CD4-positive, alpha-beta memory T cell (primary cell): ENCODE measurements around the gene RPS24. TPM values are rescaled to one million over a fixed set of nuclear protein-coding genes. Genes with fewer than 3 reads are reported as not detected.

ENCODE experiments used
- CTCF ChIA-PET: fragments of 350-600 bp; sonication (Branson Sonifier 250); formaldehyde crosslinking; loops from one replicate; lab custom pipeline; 2021; ENCODE audit warnings: inconsistent platforms; ENCODE audit not compliant: partially characterized antibody; lab: Charles Lee
- POLR2A ChIA-PET: fragments of 350-600 bp; sonication (Branson Sonifier 250); formaldehyde crosslinking; loops from one replicate; lab custom pipeline; 2021; ENCODE audit not compliant: partially characterized antibody; lab: Charles Lee
- DNase-seq, 5 donors: peaks; one replicate each; pipeline versions ENCODE4 v3.0.0 to v3.0.0-alpha.2; 2020 to 2022; ENCODE audit warnings: mixed read lengths in 1 of 5
- H3K27ac ChIP-seq: one replicate; pipeline ENCODE4 v1.7.0; 2013; ENCODE audit warnings: low read depth, low read length
- H3K27me3 ChIP-seq: 2 replicates; pipeline ENCODE4 v1.7.0; 2013; ENCODE audit warnings: mild to moderate bottlenecking, low read length, moderate library complexity; ENCODE audit not compliant: insufficient read depth
- H3K36me3 ChIP-seq: 2 replicates; pipeline ENCODE4 v1.7.0; 2013; ENCODE audit warnings: mild to moderate bottlenecking, low read length, moderate library complexity; ENCODE audit not compliant: insufficient read depth
- H3K4me1 ChIP-seq: 2 replicates; pipeline ENCODE4 v1.7.0; 2013; ENCODE audit warnings: mild to moderate bottlenecking, low read length, moderate library complexity; ENCODE audit not compliant: insufficient read depth
- H3K4me3 ChIP-seq, 2 donors: one replicate each; pipeline ENCODE4 v1.7.0; 2013; ENCODE audit warnings: low read length in 2 of 2, mild to moderate bottlenecking in 1 of 2
- H3K9me3 ChIP-seq, 2 donors: one replicate each; pipeline ENCODE4 v1.7.0; 2013; ENCODE audit warnings: low read length in 2 of 2, control low read depth in 1 of 2; ENCODE audit not compliant: control insufficient read depth in 1 of 2
- H3K27ac Mint-ChIP-seq, 7 donors: one replicate each; pipeline ENCODE4 v1.8.0; 2020 to 2021; ENCODE audit warnings: mixed read lengths in 7 of 7, mild to moderate bottlenecking in 6 of 7, inconsistent platforms in 3 of 7, moderate library complexity in 3 of 7
- H3K27me3 Mint-ChIP-seq, 2 donors: one replicate each; pipeline ENCODE4 v1.8.0; 2020 to 2021; ENCODE audit warnings: mixed read lengths in 2 of 2
- H3K36me3 Mint-ChIP-seq, 2 donors: one replicate each; pipeline ENCODE4 v1.8.0; 2020 to 2021; ENCODE audit warnings: mixed read lengths in 2 of 2, inconsistent platforms in 1 of 2, mild to moderate bottlenecking in 1 of 2
- H3K4me1 Mint-ChIP-seq, 4 donors: one replicate each; pipeline ENCODE4 v1.8.0; 2020 to 2021; ENCODE audit warnings: mixed read lengths in 4 of 4, mild to moderate bottlenecking in 1 of 4
- H3K4me3 Mint-ChIP-seq, 8 donors: one replicate each; pipeline ENCODE4 v1.8.0; 2020 to 2021; ENCODE audit warnings: mixed read lengths in 8 of 8, mild to moderate bottlenecking in 7 of 8, moderate library complexity in 6 of 8, inconsistent platforms in 3 of 8
- H3K9me3 Mint-ChIP-seq, 8 donors: one replicate each; pipeline ENCODE4 v1.8.0; 2020 to 2021; ENCODE audit warnings: mixed read lengths in 8 of 8, mild to moderate bottlenecking in 5 of 8, inconsistent platforms in 3 of 8, moderate library complexity in 1 of 8
- intact Hi-C: fragments of 100-400 bp; cut with micrococcal nuclease; formaldehyde crosslinking; loops from one replicate; pipeline ENCODE4 v1.15.1; 2023
- polyA plus RNA-seq, 2 donors: library from polyadenylated mRNA; unstranded; fragments of 300-500 nt; fragmentation: Illumina TruSeq; gene quantifications; one replicate each; pipeline ENCODE4 v1.2.3, GENCODE V29; 2021
- total RNA-seq, 2 experiments: library from RNA; stranded (reverse); gene quantifications; one replicate each; pipeline ENCODE4 v1.2.3, GENCODE V29; 2021

The RPS24 gene
- total and polyA plus RNA-seq, 4 experiments from 2014 or later = 778 to 1,885 (median 1,335) TPM

DNA sequence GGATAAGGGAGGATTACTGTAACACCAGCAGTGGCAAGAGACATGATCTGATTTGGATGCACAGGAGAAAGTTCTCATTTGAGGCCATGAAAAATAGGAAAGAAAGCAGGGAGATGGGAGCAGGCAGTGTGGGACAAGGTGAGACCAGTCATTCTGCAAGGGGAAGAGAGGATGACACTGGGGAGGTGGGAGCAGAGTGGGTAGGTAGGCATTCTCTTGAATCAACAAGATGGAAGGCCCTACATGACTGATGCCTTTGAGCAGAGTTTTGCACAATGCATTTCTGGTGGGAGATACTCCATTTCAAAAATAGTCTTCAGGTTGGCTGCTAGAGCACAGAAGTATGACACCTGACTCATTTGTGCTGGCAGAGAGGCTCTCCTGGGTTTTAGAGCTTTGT lies 10.5 kb downstream of the RPS24 start:
- H3K4me1 ChIP-seq = peaks cover 14% of the 10 kb centered on the region
- POLR2A ChIA-PET = interaction anchor here (3.3 kb wide), 1 partner anchor 10 kb away, joined by 16 read pairs; the partner anchor contains the start of gene RPS24
- no peak for DNase-seq
- intact Hi-C loops = no loop called here
- CTCF ChIA-PET = interaction anchor here (0.8 to 6.4 kb wide), 4 partner anchors 10 to 1153 kb away, joined by 3 to 60 read pairs (median 4); partner anchors contain the start of gene RPS24
- H3K36me3 ChIP-seq = peaks cover 27% of the 10 kb centered on the region
- H3K4me3 ChIP-seq = no peak overlapping the region
- Mint-ChIP-seq H3K9me3 (no peaks in the 10 kb centered on the region), H3K36me3 (peaks cover 30 to 44% of the 10 kb centered on the region in 2 donors), H3K4me3 (no peak overlapping the region), H3K27ac (peak overlapping the region in 2 of 7 donors; percentile 7 to 21), H3K27me3 (no peaks in the 10 kb centered on the region), H3K4me1 (peaks cover 13 to 42% (median 24%) of the 10 kb centered on the region in 4 donors)
- no peak overlapping the region for H3K27ac ChIP-seq
- H3K27me3 ChIP-seq = no peaks in the 10 kb centered on the region
- H3K9me3 ChIP-seq = no peaks in the 10 kb centered on the region

- intact Hi-C loops = loop anchor here (5.0 kb wide), 1 partner anchor 1023 kb away; the partner anchor contains the start of gene ZMIZ1
- Histone ChIP-seq H3K9me3 (no peaks in the 10 kb centered on the region), H3K36me3 (peaks cover 22% of the 10 kb centered on the region), H3K4me1 (peaks cover 11% of the 10 kb centered on the region), H3K27ac (no peak overlapping the region), H3K4me3 (no peak overlapping the region), H3K27me3 (no peaks in the 10 kb centered on the region)
- H3K36me3 Mint-ChIP-seq = peaks cover 26 to 40% of the 10 kb centered on the region in 2 donors
- ChIA-PET POLR2A (interaction anchor here (3.3 kb wide), 1 partner anchor 11 kb away, joined by 16 read pairs; the partner anchor contains the start of gene RPS24), CTCF (interaction anchor here (0.6 to 6.4 kb wide), 4 partner anchors 175 to 1153 kb away, joined by 3 to 60 read pairs (median 4); no protein-coding TSS in a partner anchor)
- H3K27me3 Mint-ChIP-seq = no peaks in the 10 kb centered on the region
- H3K4me1 Mint-ChIP-seq = peaks cover 11 to 37% (median 20%) of the 10 kb centered on the region in 4 donors
- H3K9me3 Mint-ChIP-seq = no peaks in the 10 kb centered on the region
- DNase-seq = no peak
- H3K4me3 Mint-ChIP-seq = no peak overlapping the region
- peak overlapping the region in 3 of 7 donors; percentile 7 to 68 (median 58) for H3K27ac Mint-ChIP-seq
Observed at GRCh38 chr10:78044699-78045098, 11.0 kb downstream of the RPS24 start.

DNA sequence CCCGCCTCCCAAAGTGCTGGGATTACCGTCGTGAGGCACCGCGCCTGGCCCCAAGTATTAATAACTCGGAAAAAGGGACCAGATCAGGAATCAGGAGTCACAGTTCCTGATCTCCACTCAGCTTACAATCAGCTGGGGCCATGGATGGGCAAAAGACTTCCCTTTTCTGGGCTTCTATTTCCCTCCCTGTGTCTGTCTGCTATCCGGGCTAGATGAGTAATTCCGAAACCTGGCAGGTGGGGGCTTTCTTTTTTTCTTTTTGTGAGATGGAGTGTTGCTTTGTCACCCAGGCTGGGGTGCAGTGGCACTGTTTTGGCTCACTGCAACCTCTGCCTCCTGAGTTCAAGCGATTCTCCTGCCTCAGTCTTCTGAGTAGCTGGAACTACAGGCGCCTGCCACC lies 11.6 kb downstream of the RPS24 start:
- Histone ChIP-seq H3K27me3 (no peaks in the 10 kb centered on the region), H3K4me1 (peaks cover 7% of the 10 kb centered on the region), H3K36me3 (peaks cover 17% of the 10 kb centered on the region), H3K9me3 (no peaks in the 10 kb centered on the region), H3K27ac (no peak overlapping the region), H3K4me3 (no peak overlapping the region)
- H3K9me3 Mint-ChIP-seq = no peaks in the 10 kb centered on the region
- H3K27me3 Mint-ChIP-seq = no peaks in the 10 kb centered on the region
- DNase-seq = no peak
- H3K4me3 Mint-ChIP-seq = no peak overlapping the region
- ChIA-PET POLR2A (no interaction called here), CTCF (interaction anchor here (0.8 to 6.4 kb wide), 4 partner anchors 8 to 1152 kb away, joined by 3 to 60 read pairs (median 28); no protein-coding TSS in a partner anchor)
- H3K27ac Mint-ChIP-seq = peak overlapping the region in 2 of 7 donors; percentile 18 to 64
- intact Hi-C loops = loop anchor here (5.0 kb wide), 1 partner anchor 1022 kb away; the partner anchor contains the start of gene ZMIZ1
- H3K36me3 Mint-ChIP-seq = peaks cover 23 to 35% of the 10 kb centered on the region in 2 donors
- peaks cover 9 to 33% (median 18%) of the 10 kb centered on the region in 4 donors for H3K4me1 Mint-ChIP-seq

- H3K4me1 ChIP-seq = peaks cover 7% of the 10 kb centered on the region
- no peaks in the 10 kb centered on the region for H3K9me3 Mint-ChIP-seq
- H3K4me3 Mint-ChIP-seq = no peak overlapping the region
- no peaks in the 10 kb centered on the region for H3K27me3 ChIP-seq
- H3K27ac Mint-ChIP-seq = peak overlapping the region in 1 of 7 donors; percentile 7
- intact Hi-C loops = loop anchor here (5.0 kb wide), 1 partner anchor 1021 kb away; the partner anchor contains the start of gene ZMIZ1
- H3K27me3 Mint-ChIP-seq = no peaks in the 10 kb centered on the region
- H3K27ac ChIP-seq = no peak overlapping the region
- peaks cover 12% of the 10 kb centered on the region for H3K36me3 ChIP-seq
- no peak for DNase-seq
- ChIA-PET POLR2A (interaction anchor here (2.1 kb wide), 1 partner anchor 12 kb away, joined by 8 read pairs; the partner anchor contains the start of gene RPS24), CTCF (interaction anchor here (0.7 to 6.4 kb wide), 12 partner anchors 9 to 1157 kb away, joined by 3 to 116 read pairs (median 12); no protein-coding TSS in a partner anchor)
- no peak overlapping the region for H3K4me3 ChIP-seq
- H3K36me3 Mint-ChIP-seq = peaks cover 18 to 29% of the 10 kb centered on the region in 2 donors
- H3K9me3 ChIP-seq = no peaks in the 10 kb centered on the region
- peaks cover 5 to 27% (median 15%) of the 10 kb centered on the region in 4 donors for H3K4me1 Mint-ChIP-seq
Observed at GRCh38 chr10:78045856-78046255, 12.2 kb downstream of the RPS24 start.

DNA sequence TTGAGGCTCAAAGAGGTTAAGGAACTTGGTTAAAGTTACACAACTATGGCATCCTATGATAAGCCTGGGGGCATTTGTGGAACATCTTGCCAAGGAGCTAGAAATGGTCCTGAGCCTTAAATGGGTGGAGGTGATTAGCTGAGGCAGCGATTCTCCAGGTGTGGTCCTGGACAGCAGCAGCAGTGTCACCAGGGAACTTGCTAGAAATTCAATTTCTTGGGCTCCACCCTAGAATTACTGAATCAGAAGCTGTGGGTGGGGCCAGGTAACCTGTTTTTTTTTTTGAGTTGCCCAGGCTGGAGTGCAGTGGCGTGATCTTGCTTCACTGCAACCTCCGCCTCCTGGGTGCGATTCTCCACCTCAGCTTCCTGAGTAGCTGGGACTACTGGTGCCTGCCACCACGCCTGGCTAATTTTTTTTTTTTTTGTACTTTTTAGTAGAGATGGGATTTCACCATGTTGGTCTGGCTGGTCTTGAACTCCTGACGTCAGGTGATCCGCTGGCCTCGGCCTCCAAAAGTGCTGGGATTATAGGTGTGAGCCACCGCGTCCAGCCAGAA lies 13.1 kb downstream of the RPS24 start:
- POLR2A ChIA-PET = interaction anchor here (0.9 to 2.1 kb wide), 4 partner anchors 13 to 1148 kb away, joined by 3 to 8 read pairs (median 5); partner anchors contain the start of gene RPS24

GRCh38 chr10:78047314-78047891 lies 13.7 kb downstream of the RPS24 start:
- POLR2A ChIA-PET = interaction anchor here (0.9 to 2.1 kb wide), 4 partner anchors 13 to 1148 kb away, joined by 3 to 8 read pairs (median 5); partner anchors contain the start of gene RPS24
- Histone ChIP-seq H3K4me1 (peaks cover 7% of the 10 kb centered on the region), H3K9me3 (no peaks in the 10 kb centered on the region), H3K27ac (no peak overlapping the region), H3K4me3 (no peak overlapping the region), H3K27me3 (no peaks in the 10 kb centered on the region), H3K36me3 (no peaks in the 10 kb centered on the region)
- Mint-ChIP-seq H3K4me3 (no peak overlapping the region), H3K36me3 (peaks cover 9 to 13% of the 10 kb centered on the region in 2 donors), H3K27ac (peak overlapping the region in 1 of 7 donors; percentile 62), H3K4me1 (peaks cover 3 to 15% (median 11%) of the 10 kb centered on the region in 4 donors), H3K27me3 (no peaks in the 10 kb centered on the region), H3K9me3 (no peaks in the 10 kb centered on the region)
- peak; percentile 64 to 76 (median 73) for DNase-seq
- intact Hi-C loops = loop anchor here (1.0 to 5.0 kb wide), 2 partner anchors 1020 to 1148 kb away; partner anchors contain the start of gene ZMIZ1
- CTCF ChIA-PET = interaction anchor here (0.5 to 6.4 kb wide), 29 partner anchors 9 to 1981 kb away, joined by 3 to 116 read pairs (median 4); partner anchors contain the start of genes POLR3A and RPS24

More for the DNA sequence above, 13.1 kb downstream of the RPS24 start:
- Mint-ChIP-seq H3K4me3 (no peak overlapping the region), H3K4me1 (peaks cover 3 to 18% (median 12%) of the 10 kb centered on the region in 4 donors), H3K36me3 (peaks cover 9 to 19% of the 10 kb centered on the region in 2 donors), H3K27me3 (no peaks in the 10 kb centered on the region), H3K9me3 (no peaks in the 10 kb centered on the region), H3K27ac (no peak overlapping the region)
- intact Hi-C loops = loop anchor here (1.0 to 5.0 kb wide), 2 partner anchors 1021 to 1149 kb away; partner anchors contain the start of gene ZMIZ1
- Histone ChIP-seq H3K9me3 (no peaks in the 10 kb centered on the region), H3K4me1 (peaks cover 7% of the 10 kb centered on the region), H3K36me3 (peaks cover 2% of the 10 kb centered on the region), H3K27me3 (no peaks in the 10 kb centered on the region), H3K27ac (no peak overlapping the region), H3K4me3 (no peak overlapping the region)
- CTCF ChIA-PET = interaction anchor here (0.7 to 6.4 kb wide), 28 partner anchors 9 to 1327 kb away, joined by 3 to 116 read pairs (median 4); partner anchors contain the start of genes POLR3A and RPS24
- DNase-seq = no peak
